Transverse colon (tissue), 4 donors: Measurements from ENCODE around the gene PDGFD. TPM values are rescaled to one million over a fixed set of nuclear protein-coding genes. Genes with fewer than 3 reads are reported as not detected.

Experiments
- DNase-seq: peaks from one replicate; pipeline ENCODE4 v3.0.0-alpha.2; 2019
- H3K27ac ChIP-seq, 4 donors: fragments of 200-600 bp; sonication (generic); 2 replicates each; pipeline ENCODE4 v1.5.1; 2016 to 2018; ENCODE audit warnings: inconsistent platforms in 4 of 4
- H3K27me3 ChIP-seq: fragments of 200-600 bp; sonication (generic); 2 replicates; pipeline ENCODE4 v1.5.1; 2017; ENCODE audit warnings: inconsistent platforms
- H3K36me3 ChIP-seq, 4 donors: fragments of 200-600 bp; sonication (generic); 2 replicates each; pipeline ENCODE4 v1.5.1; 2017 to 2019; ENCODE audit warnings: inconsistent platforms in 4 of 4
- H3K4me1 ChIP-seq, 4 donors: fragments of 200-600 bp; sonication (generic); 2 replicates each; pipeline ENCODE4 v1.5.1; 2017 to 2020; ENCODE audit warnings: inconsistent platforms in 4 of 4
- H3K4me3 ChIP-seq, 4 donors: fragments of 200-600 bp; sonication (generic); 1 replicate in 1 of 4; 2 replicates in 3 of 4; pipeline versions ENCODE4 v1.5.1 to v1.6.1; 2017 to 2019; ENCODE audit warnings: inconsistent platforms in 4 of 4
- H3K9me3 ChIP-seq, 2 donors: fragments of 200-600 bp; sonication (generic); 2 replicates each; pipeline ENCODE4 v1.5.1; 2017 to 2019; ENCODE audit warnings: inconsistent platforms in 2 of 2
- EP300 ChIP-seq: sonication (generic); formaldehyde crosslinking; IDR thresholded peaks from one replicate; pipeline ENCODE4 v1.6.1; 2017; ENCODE audit warnings: antibody characterized with exemption, low read depth
- POLR2A ChIP-seq: fragments of 450-650 bp; IDR thresholded peaks from one replicate; pipeline ENCODE4 v1.6.1; 2016; ENCODE audit warnings: antibody characterized with exemption, mild to moderate bottlenecking, moderate library complexity
- POLR2AphosphoS5 ChIP-seq, 3 donors: sonication (generic); formaldehyde crosslinking; IDR thresholded peaks; one replicate each; pipeline ENCODE4 v1.6.1; 2016; ENCODE audit warnings: antibody characterized with exemption in 3 of 3
- WGBS, 2 donors: methylation state at CpG; one replicate each; pipeline ENCODE4 v1.1.5; 2018; ENCODE audit warnings: low coverage in 1 of 2; 5-methylcytosine and 5-hydroxymethylcytosine counted together
- in situ Hi-C, 4 donors: fragments of 200-750 bp; cut with MboI; loops; one replicate each; pipeline versions ENCODE4 v1.15.0 to v1.15.1; 2017; ENCODE audit warnings: low sequenced_read_pairs in 3 of 4, low pct_ligation_motif_present in 1 of 4, low pct_unique_long_range_greater_than_20kb in 1 of 4
- intact Hi-C: fragments of 100-400 bp; cut with DNase I; formaldehyde crosslinking; loops from one replicate; pipeline ENCODE4 v1.15.1; 2023; ENCODE audit warnings: low total_unique reads
- total RNA-seq, 4 donors: library from RNA; depleted of rRNA; stranded (reverse); fragments of >200 nt; gene quantifications; one replicate each; pipeline ENCODE4 v1.1.0, GENCODE V29; 2016
- TF ChIP-seq, protein P1 (sequence below), 5 experiments: fragments of 200-600 bp in 3 of 5; fragments of 450-650 bp in 2 of 5; sonication (generic) in 3 of 5; IDR thresholded peaks; 1 replicate in 2 of 5; 2 replicates in 3 of 5; pipeline ENCODE4 v1.5.1; 2016 to 2017; ENCODE audit warnings: antibody characterized with exemption in 5 of 5, inconsistent platforms in 3 of 5, mild to moderate bottlenecking in 2 of 5, moderate library complexity in 1 of 5

Gene PDGFD
- total RNA-seq, 4 donors from 2014 or later = 2.3 to 6.0 (median 3.8) TPM; not detected in 1

DNA sequence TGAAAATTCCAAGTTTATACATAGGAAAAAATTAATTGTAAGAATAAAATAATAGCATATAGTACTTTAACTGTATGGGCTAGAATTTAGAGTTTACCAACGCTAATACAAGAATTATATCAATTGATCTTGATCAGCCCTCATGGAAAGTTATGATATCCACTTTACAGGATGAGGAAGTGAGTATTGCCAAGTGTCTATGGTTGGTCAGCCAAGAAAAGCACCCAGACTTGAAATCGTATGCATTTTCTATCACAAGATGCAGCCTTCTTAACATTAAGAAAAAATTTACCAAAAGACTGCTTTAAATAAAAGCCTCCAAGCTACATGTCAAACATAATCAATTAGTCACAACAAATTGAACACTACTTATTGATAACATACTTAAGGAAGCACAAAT is 74.5 kb downstream of the PDGFD start:
- in situ Hi-C loops (no loop called here), intact Hi-C loops (no loop called here)
- TF ChIP-seq EP300 (no peak), POLR2AphosphoS5 (IDR thresholded peaks at IDR 0.05) (no peak), POLR2A (no peak)
- TF ChIP-seq, protein P1, sequence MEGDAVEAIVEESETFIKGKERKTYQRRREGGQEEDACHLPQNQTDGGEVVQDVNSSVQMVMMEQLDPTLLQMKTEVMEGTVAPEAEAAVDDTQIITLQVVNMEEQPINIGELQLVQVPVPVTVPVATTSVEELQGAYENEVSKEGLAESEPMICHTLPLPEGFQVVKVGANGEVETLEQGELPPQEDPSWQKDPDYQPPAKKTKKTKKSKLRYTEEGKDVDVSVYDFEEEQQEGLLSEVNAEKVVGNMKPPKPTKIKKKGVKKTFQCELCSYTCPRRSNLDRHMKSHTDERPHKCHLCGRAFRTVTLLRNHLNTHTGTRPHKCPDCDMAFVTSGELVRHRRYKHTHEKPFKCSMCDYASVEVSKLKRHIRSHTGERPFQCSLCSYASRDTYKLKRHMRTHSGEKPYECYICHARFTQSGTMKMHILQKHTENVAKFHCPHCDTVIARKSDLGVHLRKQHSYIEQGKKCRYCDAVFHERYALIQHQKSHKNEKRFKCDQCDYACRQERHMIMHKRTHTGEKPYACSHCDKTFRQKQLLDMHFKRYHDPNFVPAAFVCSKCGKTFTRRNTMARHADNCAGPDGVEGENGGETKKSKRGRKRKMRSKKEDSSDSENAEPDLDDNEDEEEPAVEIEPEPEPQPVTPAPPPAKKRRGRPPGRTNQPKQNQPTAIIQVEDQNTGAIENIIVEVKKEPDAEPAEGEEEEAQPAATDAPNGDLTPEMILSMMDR (IDR thresholded peaks at IDR 0.05) = no peak
- H3K9me3 ChIP-seq = no peaks in the 10 kb centered on the region
- H3K27me3 ChIP-seq = no peaks in the 10 kb centered on the region
- no peaks in the 10 kb centered on the region for H3K4me1 ChIP-seq
- H3K36me3 ChIP-seq = no peaks in the 10 kb centered on the region
- WGBS, 2 donors = 48 to 74% methylated on average over 2 of the region's 2 CpGs
- H3K27ac ChIP-seq = no peak overlapping the region
- no peak overlapping the region for H3K4me3 ChIP-seq
- DNase-seq = no peak

DNA sequence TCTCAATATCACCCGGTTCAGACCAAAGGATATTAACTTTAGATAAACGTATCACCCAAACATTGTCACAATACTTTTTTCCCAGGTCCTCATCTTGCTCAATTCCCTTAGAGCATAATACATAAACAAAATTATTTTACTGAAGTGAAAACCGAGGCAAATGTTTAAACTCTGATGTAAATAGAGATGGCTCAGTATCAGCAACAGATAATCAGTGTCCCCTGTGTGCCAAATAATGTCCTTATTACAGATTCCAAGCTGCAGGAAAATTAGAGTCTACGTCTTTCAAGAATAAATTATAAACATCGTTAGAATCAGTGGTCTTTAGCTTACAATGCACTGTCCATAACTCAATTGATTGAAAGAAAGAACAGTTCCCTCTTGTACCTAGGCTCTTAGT is 77.3 kb downstream of the PDGFD start:
- no peak for TF ChIP-seq EP300
- TF ChIP-seq, protein P1 (IDR thresholded peaks at IDR 0.05) = no peak
- TF ChIP-seq POLR2A = no peak
- no peak for TF ChIP-seq POLR2AphosphoS5 (IDR thresholded peaks at IDR 0.05)
- Histone ChIP-seq H3K9me3 (no peaks in the 10 kb centered on the region), H3K4me1 (no peaks in the 10 kb centered on the region), H3K36me3 (no peaks in the 10 kb centered on the region), H3K27ac (no peak overlapping the region), H3K27me3 (no peaks in the 10 kb centered on the region), H3K4me3 (no peak overlapping the region)
- DNase-seq = no peak
- 62 to 63% methylated on average over 5 of the region's 5 CpGs for WGBS, 2 donors
- intact Hi-C loops = no loop called here
- in situ Hi-C loops = no loop called here

DNA sequence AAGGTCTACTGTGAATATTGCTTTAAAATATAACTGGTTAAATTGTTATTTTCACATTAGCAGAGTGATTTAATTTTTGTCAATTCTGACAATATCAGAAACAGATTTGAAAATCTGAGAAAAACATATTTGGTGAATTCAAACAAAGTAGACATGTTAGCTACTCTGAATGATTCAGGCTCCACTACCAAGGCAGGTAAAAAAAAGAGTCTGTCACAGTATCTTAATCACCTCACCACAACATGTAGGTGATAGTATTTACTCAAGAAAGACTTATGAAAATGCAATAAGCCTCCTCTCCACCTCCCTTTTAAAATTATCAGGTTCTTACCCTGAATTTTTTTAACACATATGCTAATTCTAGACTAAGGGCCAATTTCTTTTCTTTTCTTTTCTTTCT is 85.0 kb downstream of the PDGFD start:
- in situ Hi-C loops = no loop called here
- H3K36me3 ChIP-seq = no peaks in the 10 kb centered on the region
- H3K4me3 ChIP-seq = no peak overlapping the region
- H3K27ac ChIP-seq = no peak overlapping the region
- no peaks in the 10 kb centered on the region for H3K4me1 ChIP-seq
- TF ChIP-seq EP300 (no peak), POLR2A (no peak), POLR2AphosphoS5 (IDR thresholded peaks at IDR 0.05) (no peak)
- TF ChIP-seq, protein P1 (IDR thresholded peaks at IDR 0.05) = no peak
- no peaks in the 10 kb centered on the region for H3K27me3 ChIP-seq
- H3K9me3 ChIP-seq = no peaks in the 10 kb centered on the region
- intact Hi-C loops = no loop called here
- no peak for DNase-seq

DNA sequence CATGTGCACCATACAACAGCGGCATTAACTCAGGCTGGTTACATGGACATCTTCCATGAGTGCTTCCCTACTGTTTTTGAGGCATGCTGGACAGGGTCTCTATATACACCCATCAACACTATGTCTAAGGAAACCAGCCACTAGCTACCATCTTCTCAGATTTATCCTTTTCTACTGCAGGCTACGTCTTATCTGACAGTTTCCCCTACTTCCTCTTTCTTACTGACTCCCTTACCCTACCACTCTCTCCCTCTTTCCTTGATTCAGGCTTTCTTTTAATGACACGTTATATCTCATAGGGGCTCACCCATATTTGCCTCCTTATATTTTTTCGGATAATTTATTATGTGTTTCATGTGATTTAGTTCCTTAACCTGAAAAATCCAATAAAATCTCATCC is 85.7 kb downstream of the PDGFD start:
- intact Hi-C loops (no loop called here), in situ Hi-C loops (no loop called here)
- 65 to 100% methylated on average over 1 to 4 of the region's 4 CpGs for WGBS, 2 donors
- no peak for DNase-seq
- Histone ChIP-seq H3K4me3 (no peak overlapping the region), H3K27ac (no peak overlapping the region), H3K4me1 (no peaks in the 10 kb centered on the region), H3K9me3 (no peaks in the 10 kb centered on the region), H3K36me3 (no peaks in the 10 kb centered on the region), H3K27me3 (no peaks in the 10 kb centered on the region)
- TF ChIP-seq, protein P1 (IDR thresholded peaks at IDR 0.05) = no peak
- TF ChIP-seq POLR2A (no peak), POLR2AphosphoS5 (IDR thresholded peaks at IDR 0.05) (no peak), EP300 (no peak)
